Activated naive CD8-positive, alpha-beta T cell treated with anti-CD3 and anti-CD28 coated beads for 36 hours (primary cell): ENCODE results near the gene SETD6. TPM values are rescaled to one million over a fixed set of nuclear protein-coding genes. Genes with fewer than 3 reads are reported as not detected.
A peak's percentile ranks its signal among the peaks of the same experiment; 100 is the strongest.

ENCODE experiments used
- DNase-seq: peaks from one replicate; pipeline ENCODE4 v3.0.0; 2021
- H3K27ac Mint-ChIP-seq: one replicate; pipeline ENCODE4 v1.8.0; 2022; ENCODE audit warnings: mild to moderate bottlenecking, moderate library complexity, mixed read lengths
- H3K27me3 Mint-ChIP-seq: one replicate; pipeline ENCODE4 v1.8.0; 2022; ENCODE audit warnings: mild to moderate bottlenecking, mixed read lengths
- H3K36me3 Mint-ChIP-seq: one replicate; pipeline ENCODE4 v1.8.0; 2021; ENCODE audit warnings: mild to moderate bottlenecking, mixed read lengths
- H3K4me1 Mint-ChIP-seq: one replicate; pipeline ENCODE4 v1.8.0; 2021; ENCODE audit warnings: mixed read lengths
- H3K4me3 Mint-ChIP-seq: one replicate; pipeline ENCODE4 v1.8.0; 2022; ENCODE audit warnings: mild to moderate bottlenecking, moderate library complexity, mixed read lengths
- H3K9me3 Mint-ChIP-seq: one replicate; pipeline ENCODE4 v1.8.0; 2022; ENCODE audit warnings: mixed read lengths
- total RNA-seq, 2 experiments: library from RNA; stranded (reverse); gene quantifications; one replicate each; pipeline ENCODE4 v1.2.3, GENCODE V29; 2021

Gene SETD6, protein sequence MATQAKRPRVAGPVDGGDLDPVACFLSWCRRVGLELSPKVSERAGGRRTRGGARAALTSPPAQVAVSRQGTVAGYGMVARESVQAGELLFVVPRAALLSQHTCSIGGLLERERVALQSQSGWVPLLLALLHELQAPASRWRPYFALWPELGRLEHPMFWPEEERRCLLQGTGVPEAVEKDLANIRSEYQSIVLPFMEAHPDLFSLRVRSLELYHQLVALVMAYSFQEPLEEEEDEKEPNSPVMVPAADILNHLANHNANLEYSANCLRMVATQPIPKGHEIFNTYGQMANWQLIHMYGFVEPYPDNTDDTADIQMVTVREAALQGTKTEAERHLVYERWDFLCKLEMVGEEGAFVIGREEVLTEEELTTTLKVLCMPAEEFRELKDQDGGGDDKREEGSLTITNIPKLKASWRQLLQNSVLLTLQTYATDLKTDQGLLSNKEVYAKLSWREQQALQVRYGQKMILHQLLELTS
- 10 to 100 TPM; 18.7 to 20.2 TPM for total RNA-seq

DNA sequence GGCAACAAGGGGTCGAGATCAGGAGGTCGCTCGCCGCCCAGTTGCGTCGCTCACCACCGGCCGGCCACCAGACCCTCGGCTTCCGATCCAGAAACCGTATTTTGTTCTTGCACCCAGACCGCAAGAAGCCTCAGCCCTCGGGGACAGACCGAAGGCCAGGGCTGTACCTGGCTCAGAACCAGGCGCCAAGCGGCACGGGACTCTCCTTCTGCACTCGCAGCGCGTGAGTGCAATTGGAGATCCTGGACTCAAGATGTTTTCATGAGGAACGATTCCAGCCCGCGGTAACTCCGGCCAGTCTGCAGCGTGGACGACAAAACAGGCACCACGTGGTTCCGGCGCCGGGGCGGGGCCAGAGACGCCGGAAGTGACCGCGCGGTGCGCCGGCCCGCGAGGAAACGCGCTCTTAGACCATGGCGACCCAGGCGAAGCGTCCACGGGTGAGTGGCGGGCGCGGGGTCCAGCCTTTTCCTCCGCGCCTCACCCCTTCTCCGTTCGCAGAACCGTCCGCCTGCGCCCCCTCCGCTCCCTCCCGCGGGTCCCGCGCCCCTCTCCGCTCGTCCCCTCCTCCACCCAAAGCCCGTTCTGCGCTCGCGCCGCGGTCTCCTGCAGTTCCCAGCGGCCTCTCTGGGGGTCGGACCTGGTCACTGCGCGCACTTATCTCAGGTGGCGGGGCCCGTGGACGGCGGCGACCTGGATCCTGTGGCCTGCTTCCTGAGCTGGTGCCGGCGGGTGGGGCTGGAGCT lies at the start of gene SETD6:
Gene SETD6, plus strand, starts transcription at position 393 of the 746 bp plus-strand sequence. Its CDS starts 21 bp downstream, at position 414.
- Mint-ChIP-seq H3K4me3 (peak within 1 kb of the TSS; percentile 96), H3K36me3 (peaks cover 20% of the 10 kb centered on the region), H3K27ac (peak within 1 kb of the TSS; percentile 85), H3K4me1 (peaks cover 40% of the 10 kb centered on the region), H3K27me3 (no peaks in the 10 kb centered on the region), H3K9me3 (no peaks in the 10 kb centered on the region)
- peak; percentile 85 for DNase-seq

GRCh38 chr16:58465817-58466216 lies 49.5 kb upstream of the SETD6 start:
- Mint-ChIP-seq H3K9me3 (no peaks in the 10 kb centered on the region), H3K27me3 (peaks cover 79% of the 10 kb centered on the region), H3K4me1 (peaks cover 5% of the 10 kb centered on the region), H3K36me3 (no peaks in the 10 kb centered on the region), H3K4me3 (no peak overlapping the region), H3K27ac (no peak overlapping the region)
- no peak for DNase-seq

DNA sequence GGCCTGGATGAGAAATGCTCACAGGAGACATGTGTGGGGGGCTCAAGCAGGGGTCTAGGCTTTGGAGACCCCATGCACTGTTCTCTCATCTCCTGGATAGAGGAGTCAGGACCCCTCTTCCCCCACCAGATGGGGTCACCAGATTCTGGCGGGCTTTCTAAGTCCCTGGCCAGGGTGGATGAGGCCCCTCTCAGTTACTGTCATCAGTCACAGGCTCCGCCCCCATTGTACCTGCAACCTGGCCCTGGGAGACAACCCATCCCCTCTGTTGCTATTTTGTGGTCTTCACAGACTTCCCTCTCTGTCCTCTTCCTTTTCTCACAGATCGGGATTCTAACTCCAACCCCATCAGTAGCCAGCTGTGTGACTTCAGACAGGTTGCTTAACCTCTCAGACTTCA lies 48.9 kb upstream of the SETD6 start:
- peaks cover 73% of the 10 kb centered on the region for H3K27me3 Mint-ChIP-seq
- H3K4me3 Mint-ChIP-seq, result no peak overlapping the region
- no peak overlapping the region for H3K27ac Mint-ChIP-seq
- peaks cover 5% of the 10 kb centered on the region for H3K4me1 Mint-ChIP-seq
- DNase-seq, result no peak
- no peaks in the 10 kb centered on the region for H3K36me3 Mint-ChIP-seq
- H3K9me3 Mint-ChIP-seq, result no peaks in the 10 kb centered on the region

GRCh38 chr16:58467905-58468304 lies 47.4 kb upstream of the SETD6 start:
- Mint-ChIP-seq H3K27me3 (peaks cover 59% of the 10 kb centered on the region), H3K9me3 (no peaks in the 10 kb centered on the region), H3K4me1 (peaks cover 5% of the 10 kb centered on the region), H3K36me3 (no peaks in the 10 kb centered on the region), H3K27ac (no peak overlapping the region), H3K4me3 (no peak overlapping the region)
- no peak for DNase-seq

GRCh38 chr16:58471209-58471975 lies 43.9 kb upstream of the SETD6 start:
- H3K36me3 Mint-ChIP-seq, result no peaks in the 10 kb centered on the region
- H3K4me1 Mint-ChIP-seq, result no peaks in the 10 kb centered on the region
- H3K4me3 Mint-ChIP-seq, result no peak overlapping the region
- H3K27ac Mint-ChIP-seq, result no peak overlapping the region
- peaks cover 40% of the 10 kb centered on the region for H3K27me3 Mint-ChIP-seq
- no peak for DNase-seq
- no peaks in the 10 kb centered on the region for H3K9me3 Mint-ChIP-seq

GRCh38 chr16:58472266-58472665 lies 43.1 kb upstream of the SETD6 start:
- Mint-ChIP-seq H3K4me1 (no peaks in the 10 kb centered on the region), H3K36me3 (no peaks in the 10 kb centered on the region), H3K4me3 (no peak overlapping the region), H3K9me3 (no peaks in the 10 kb centered on the region), H3K27me3 (peaks cover 31% of the 10 kb centered on the region), H3K27ac (no peak overlapping the region)
- DNase-seq, result no peak

DNA sequence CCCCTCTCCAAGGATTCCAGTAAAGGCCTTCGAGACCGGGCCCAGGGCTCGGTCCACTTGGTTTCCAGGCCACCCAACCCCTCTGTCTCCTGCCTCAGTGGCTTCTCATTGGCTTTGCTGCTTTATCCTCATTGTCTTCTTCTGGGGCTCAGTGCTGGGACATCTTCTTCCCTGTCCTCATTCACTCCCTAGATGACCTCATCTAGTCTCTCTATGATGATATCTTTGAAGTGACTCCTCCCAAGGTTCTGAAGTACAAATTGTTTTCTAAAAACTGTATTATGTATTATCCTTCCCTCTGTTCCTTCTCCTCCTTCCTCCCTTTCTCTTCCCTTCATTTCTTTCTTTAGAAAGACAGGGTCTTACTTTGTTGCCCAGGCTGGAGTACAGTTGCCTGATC lies 42.5 kb upstream of the SETD6 start:
- Mint-ChIP-seq H3K27ac (no peak overlapping the region), H3K27me3 (peaks cover 26% of the 10 kb centered on the region), H3K9me3 (no peaks in the 10 kb centered on the region)

DNA sequence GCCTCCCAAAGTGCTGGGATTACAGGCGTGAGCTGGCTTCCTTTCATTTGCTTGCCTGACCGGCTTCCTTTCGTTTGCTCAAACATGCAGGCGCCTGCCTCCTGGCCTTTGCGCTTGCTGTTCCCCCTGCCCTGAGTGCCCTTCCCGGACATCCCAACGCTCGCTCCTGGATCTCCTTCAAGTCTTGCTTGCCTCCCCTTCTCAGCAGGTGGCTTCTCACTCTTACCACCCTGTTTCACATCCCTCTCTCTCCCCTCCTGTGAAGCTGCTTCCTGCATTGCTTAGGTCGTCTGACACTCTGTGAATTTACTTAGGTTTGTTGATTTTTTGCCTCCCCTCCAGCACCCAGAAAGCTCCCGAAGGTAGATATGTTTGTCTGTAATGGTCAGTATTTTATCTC lies 41.0 kb upstream of the SETD6 start:
- Mint-ChIP-seq H3K9me3 (no peaks in the 10 kb centered on the region), H3K36me3 (no peaks in the 10 kb centered on the region), H3K4me3 (no peak overlapping the region), H3K4me1 (no peaks in the 10 kb centered on the region), H3K27me3 (peaks cover 14% of the 10 kb centered on the region), H3K27ac (no peak overlapping the region)
- DNase-seq, result no peak

More for the DNA sequence above, 42.5 kb upstream of the SETD6 start:
- Mint-ChIP-seq H3K4me1 (no peaks in the 10 kb centered on the region), H3K4me3 (no peak overlapping the region), H3K36me3 (no peaks in the 10 kb centered on the region)
- DNase-seq, result no peak

GRCh38 chr16:58475091-58475619 lies 40.2 kb upstream of the SETD6 start:
- Mint-ChIP-seq H3K27ac (no peak overlapping the region), H3K4me3 (no peak overlapping the region), H3K36me3 (no peaks in the 10 kb centered on the region), H3K9me3 (no peaks in the 10 kb centered on the region), H3K27me3 (peaks cover 15% of the 10 kb centered on the region), H3K4me1 (no peaks in the 10 kb centered on the region)
- no peak for DNase-seq

DNA sequence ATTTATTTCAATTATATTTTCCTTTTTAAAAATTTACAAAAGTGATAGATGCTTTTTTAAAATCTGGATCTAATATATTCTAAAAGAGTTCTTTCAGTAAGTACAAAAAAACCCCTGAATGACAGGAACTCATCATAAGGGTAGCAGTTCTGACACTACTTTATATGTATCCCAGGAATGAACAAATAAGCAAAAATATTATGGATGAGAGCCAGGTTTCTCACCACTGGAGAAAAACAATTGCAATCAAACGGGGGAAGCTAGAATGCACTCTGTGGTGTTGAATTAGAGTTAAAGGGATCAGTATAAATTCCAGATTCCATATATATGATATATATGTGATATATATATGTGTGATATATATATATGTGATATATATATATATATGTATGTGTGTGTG lies 38.5 kb upstream of the SETD6 start:
- Mint-ChIP-seq H3K4me1 (no peaks in the 10 kb centered on the region), H3K27me3 (peaks cover 11% of the 10 kb centered on the region), H3K9me3 (no peaks in the 10 kb centered on the region), H3K4me3 (no peak overlapping the region), H3K36me3 (no peaks in the 10 kb centered on the region), H3K27ac (no peak overlapping the region)
- no peak for DNase-seq

GRCh38 chr16:58478427-58478826 lies 36.9 kb upstream of the SETD6 start:
- Mint-ChIP-seq H3K27ac (no peak overlapping the region), H3K27me3 (peaks cover 7% of the 10 kb centered on the region), H3K4me3 (no peak overlapping the region), H3K4me1 (no peaks in the 10 kb centered on the region), H3K9me3 (no peaks in the 10 kb centered on the region), H3K36me3 (no peaks in the 10 kb centered on the region)
- no peak for DNase-seq

DNA sequence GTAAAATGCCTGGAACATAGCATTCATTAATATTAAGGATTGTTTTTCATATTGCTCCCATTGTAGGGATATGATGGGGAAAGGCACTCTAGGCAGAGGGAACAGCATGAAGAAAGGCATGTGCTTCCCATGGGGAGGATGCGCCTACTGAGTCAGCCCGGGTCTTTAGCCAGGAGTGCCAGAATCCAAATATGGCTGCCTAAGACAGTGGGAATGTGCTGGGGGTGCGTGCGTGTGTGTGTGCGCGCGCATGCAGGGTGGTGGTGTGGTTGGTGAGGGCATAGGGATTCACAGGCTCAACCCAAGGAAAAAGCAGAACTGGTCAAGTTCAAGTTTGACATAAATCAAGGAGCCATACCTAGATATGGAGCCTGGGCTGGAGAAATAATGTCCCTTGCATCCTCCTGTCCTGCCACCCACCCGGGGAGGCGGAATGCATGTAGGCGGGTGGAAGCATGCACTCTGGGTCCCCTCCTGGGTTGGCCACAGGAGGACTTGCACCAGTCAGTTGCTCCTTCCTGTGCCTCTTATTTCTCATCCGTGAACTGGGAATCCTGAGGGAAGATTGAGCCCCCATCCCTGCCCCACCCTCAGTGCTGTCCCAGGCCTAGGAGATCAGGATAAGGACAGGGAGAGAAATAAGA lies 34.0 kb upstream of the SETD6 start:
- Mint-ChIP-seq H3K36me3 (no peaks in the 10 kb centered on the region), H3K27me3 (peaks cover 7% of the 10 kb centered on the region), H3K4me3 (no peak overlapping the region), H3K27ac (no peak overlapping the region), H3K4me1 (no peaks in the 10 kb centered on the region), H3K9me3 (no peaks in the 10 kb centered on the region)
- DNase-seq, result no peak

- Mint-ChIP-seq H3K27me3 (peaks cover 9% of the 10 kb centered on the region), H3K4me3 (no peak overlapping the region), H3K9me3 (no peaks in the 10 kb centered on the region), H3K4me1 (no peaks in the 10 kb centered on the region), H3K36me3 (no peaks in the 10 kb centered on the region), H3K27ac (no peak overlapping the region)
- no peak for DNase-seq
These were observed 33.4 kb upstream of the SETD6 start for GRCh38 chr16:58481931-58482330.

- Mint-ChIP-seq H3K9me3 (no peaks in the 10 kb centered on the region), H3K27ac (no peak overlapping the region), H3K4me1 (no peaks in the 10 kb centered on the region), H3K27me3 (peaks cover 5% of the 10 kb centered on the region), H3K4me3 (no peak overlapping the region), H3K36me3 (no peaks in the 10 kb centered on the region)
- no peak for DNase-seq
These were observed 30.0 kb upstream of the SETD6 start for GRCh38 chr16:58485184-58485887.
